K562 (cell line): ENCODE measurements around the gene MBD5. TPM values are rescaled to one million over a fixed set of nuclear protein-coding genes. Genes with fewer than 3 reads are reported as not detected.

ENCODE experiments used
- ATF4 ChIP-seq: fragments of 450-650 bp; formaldehyde crosslinking; IDR thresholded peaks from 2 replicates; pipeline ENCODE4 v1.4.0; 2022; ENCODE audit warnings: mild to moderate bottlenecking, moderate library complexity
- CEBPG ChIP-seq, 3 experiments: fragments of 200-800 bp in 1 of 3; sonication (Bioruptor generic) in 1 of 3; sonication (generic) in 1 of 3; formaldehyde crosslinking in 1 of 3; IDR thresholded peaks in 2 of 3; conservative IDR thresholded peaks in 1 of 3; 2 replicates each; pipeline versions ENCODE4 v1.6.1 to v1.8.0; 2016 to 2022; ENCODE audit warnings: missing compliant biosample characterization in 2 of 3, missing genetic modification characterization in 2 of 3, mild to moderate bottlenecking in 1 of 3, missing genetic modification reagents in 1 of 3
- FOXP1 ChIP-seq: sonication (generic); formaldehyde crosslinking; IDR thresholded peaks from 2 replicates; pipeline ENCODE4 v1.8.0; 2022; ENCODE audit warnings: mild to moderate bottlenecking, missing genetic modification reagents
- MAFK ChIP-seq: IDR thresholded peaks from 2 replicates; pipeline ENCODE4 v1.6.1; 2011; ENCODE audit warnings: low read length, improper control_type of control experiment
- NFE2 ChIP-seq: IDR thresholded peaks from 2 replicates; pipeline ENCODE4 v1.6.1; 2014; ENCODE audit warnings: antibody characterized with exemption, low read depth
- PHF21A ChIP-seq: fragments of 450-650 bp; IDR thresholded peaks from 2 replicates; pipeline ENCODE4 v1.6.1; 2017; ENCODE audit warnings: low read depth, borderline replicate concordance
- TAF7 ChIP-seq: fragments of 450-650 bp; IDR thresholded peaks from 2 replicates; pipeline ENCODE4 v1.6.1; 2016; ENCODE audit warnings: missing genetic modification characterization, missing compliant biosample characterization
- TGIF2 ChIP-seq: sonication (generic); formaldehyde crosslinking; IDR thresholded peaks from 2 replicates; pipeline ENCODE4 v1.8.1; 2022; ENCODE audit warnings: mild to moderate bottlenecking, missing genetic modification reagents, moderate library complexity
- TRIM28 ChIP-seq: fragments of 450-650 bp; IDR thresholded peaks from 2 replicates; pipeline ENCODE4 v1.6.1; 2017
- VEZF1 ChIP-seq: fragments of 200-800 bp; sonication (Bioruptor generic); IDR thresholded peaks from 2 replicates; pipeline ENCODE4 v1.6.1; 2017; ENCODE audit warnings: missing genetic modification characterization, missing compliant biosample characterization
- ZNF184 ChIP-seq: sonication (generic); formaldehyde crosslinking; IDR thresholded peaks from 2 replicates; pipeline ENCODE4 v1.5.0; 2020; ENCODE audit warnings: missing genetic modification reagents
- ZNF407 ChIP-seq: fragments of 450-650 bp; IDR thresholded peaks from 2 replicates; pipeline ENCODE4 v1.6.1; 2016; ENCODE audit warnings: low read depth
- ZNF717 ChIP-seq: fragments of 250-450 bp; sonication (Bioruptor Pico); IDR thresholded peaks from 2 replicates; pipeline ENCODE4 v1.5.0; 2021
- polyA plus RNA-seq, 8 experiments: library from polyadenylated mRNA; depleted of rRNA in 4 of 8; stranded (reverse) in 5 of 8; unstranded in 3 of 8; fragments of >200 nt; fragmentation: Nextera tagmentation in 2 of 8; fragmentation: Illumina TruSeq in 1 of 8; extraction: Ambion mirVana in 2 of 8; extraction: Trizol in 1 of 8; gene quantifications; 2 replicates each; pipeline versions ENCODE4 v1.2.1 to v1.2.3, GENCODE V29; 2011 to 2014; ENCODE audit warnings: inconsistent platforms in 1 of 8, missing spikeins in 1 of 8
- total RNA-seq, 7 experiments: library from RNA; depleted of rRNA in 6 of 7; stranded (reverse); fragments of >200 nt in 6 of 7; fragmentation: Illumina TruSeq in 2 of 7; extraction: Trizol in 2 of 7; gene quantifications; 2 replicates each; pipeline versions ENCODE4 v1.2.1 to v1.2.3, GENCODE V29; 2011 to 2021; ENCODE audit warnings: low replicate concordance in 1 of 7
- TF ChIP-seq, protein P1 (sequence below): fragments of 250-450 bp; sonication (Bioruptor Pico); IDR thresholded peaks from 2 replicates; pipeline ENCODE4 v1.8.0; 2022; ENCODE audit warnings: moderate library complexity, mild to moderate bottlenecking, inconsistent platforms
- TF ChIP-seq, protein P2 (sequence below): fragments of 450-650 bp; IDR thresholded peaks from 2 replicates; pipeline ENCODE4 v1.6.1; 2016; ENCODE audit warnings: missing biosample characterization, missing genetic modification characterization

The MBD5 gene
- total and polyA plus RNA-seq, 9 of the 15 experiments (the other 6 are each of a cell fraction or from before 2014, with no cell fraction given), result 3.4 to 14.5 (median 9.0) TPM

- TF ChIP-seq ZNF407, result no peak
- no peak for TF ChIP-seq VEZF1 (CRISPR knock-in tag)
- no peak for TF ChIP-seq MAFK
- no peak for TF ChIP-seq PHF21A
- TF ChIP-seq TRIM28, result no peak
- TF ChIP-seq TGIF2 (CRISPR knock-in tag), result no peak
- TF ChIP-seq TAF7 (tag), result no peak
- TF ChIP-seq, protein P1, sequence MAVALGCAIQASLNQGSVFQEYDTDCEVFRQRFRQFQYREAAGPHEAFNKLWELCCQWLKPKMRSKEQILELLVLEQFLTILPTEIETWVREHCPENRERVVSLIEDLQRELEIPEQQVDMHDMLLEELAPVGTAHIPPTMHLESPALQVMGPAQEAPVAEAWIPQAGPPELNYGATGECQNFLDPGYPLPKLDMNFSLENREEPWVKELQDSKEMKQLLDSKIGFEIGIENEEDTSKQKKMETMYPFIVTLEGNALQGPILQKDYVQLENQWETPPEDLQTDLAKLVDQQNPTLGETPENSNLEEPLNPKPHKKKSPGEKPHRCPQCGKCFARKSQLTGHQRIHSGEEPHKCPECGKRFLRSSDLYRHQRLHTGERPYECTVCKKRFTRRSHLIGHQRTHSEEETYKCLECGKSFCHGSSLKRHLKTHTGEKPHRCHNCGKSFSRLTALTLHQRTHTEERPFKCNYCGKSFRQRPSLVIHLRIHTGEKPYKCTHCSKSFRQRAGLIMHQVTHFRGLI (CRISPR knock-in tag), result no peak
- TF ChIP-seq, protein P2, sequence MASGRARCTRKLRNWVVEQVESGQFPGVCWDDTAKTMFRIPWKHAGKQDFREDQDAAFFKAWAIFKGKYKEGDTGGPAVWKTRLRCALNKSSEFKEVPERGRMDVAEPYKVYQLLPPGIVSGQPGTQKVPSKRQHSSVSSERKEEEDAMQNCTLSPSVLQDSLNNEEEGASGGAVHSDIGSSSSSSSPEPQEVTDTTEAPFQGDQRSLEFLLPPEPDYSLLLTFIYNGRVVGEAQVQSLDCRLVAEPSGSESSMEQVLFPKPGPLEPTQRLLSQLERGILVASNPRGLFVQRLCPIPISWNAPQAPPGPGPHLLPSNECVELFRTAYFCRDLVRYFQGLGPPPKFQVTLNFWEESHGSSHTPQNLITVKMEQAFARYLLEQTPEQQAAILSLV, result no peak
- peak; percentile 55; the same call in 1 of the 2 replicates for TF ChIP-seq FOXP1
- no peak for TF ChIP-seq ATF4 (CRISPR knock-in tag)
- no peak for TF ChIP-seq ZNF717 (CRISPR knock-in tag)
- peak; percentile 68; the same call in 1 of the 2 replicates for TF ChIP-seq CEBPG (CRISPR knock-in tag; IDR thresholded peaks at IDR 0.05)
- TF ChIP-seq CEBPG (tag; conservative IDR thresholded peaks at IDR 0.05 in 1 of 2, IDR thresholded peaks at IDR 0.05 in 1 of 2), result peak; percentile 51 to 87; a peak in 3 of 4 replicates
- no peak for TF ChIP-seq NFE2
- TF ChIP-seq ZNF184 (CRISPR knock-in tag), result no peak
Measured at GRCh38 chr2:148509288-148509902, 488.5 kb downstream of the MBD5 start (continued).
